Cardiac muscle cell (in vitro differentiated cells and primary cell): ENCODE measurements around the gene ERC1. TPM values are rescaled to one million over a fixed set of nuclear protein-coding genes. Genes with fewer than 3 reads are reported as not detected.

Source experiments
- DNase-seq, 2 donors: peaks; one replicate each; pipeline versions ENCODE4 v3.0.0 to v3.0.0-alpha.2; 2010 to 2017; ENCODE audit warnings: low read depth in 1 of 2, low spot score in 1 of 2
- H3K27ac ChIP-seq: fragments of 200-600 bp; sonication (generic); 2 replicates; pipeline ENCODE4 v1.5.1; 2016
- H3K27me3 ChIP-seq: fragments of 200-600 bp; sonication (generic); 2 replicates; pipeline ENCODE4 v1.6.0; 2016; ENCODE audit warnings: control low read depth
- H3K36me3 ChIP-seq: fragments of 200-600 bp; sonication (generic); 2 replicates; pipeline ENCODE4 v1.5.1; 2016; ENCODE audit warnings: control low read depth
- H3K4me1 ChIP-seq: fragments of 200-600 bp; sonication (generic); 2 replicates; pipeline ENCODE4 v1.8.1; 2017; ENCODE audit warnings: low read depth, mild to moderate bottlenecking, mixed run types
- H3K4me3 ChIP-seq: fragments of 200-600 bp; sonication (generic); 2 replicates; pipeline ENCODE4 v1.5.1; 2016; ENCODE audit warnings: mild to moderate bottlenecking
- H3K9me3 ChIP-seq: fragments of 200-600 bp; sonication (generic); 2 replicates; pipeline ENCODE4 v1.5.1; 2017; ENCODE audit warnings: low read depth, mild to moderate bottlenecking, control low read depth
- CTCF ChIP-seq: IDR thresholded peaks from 2 replicates; pipeline ENCODE4 v1.5.1; 2012; ENCODE audit warnings: low read depth, mild to moderate bottlenecking, low read length
- polyA plus RNA-seq: library from polyadenylated mRNA; unstranded; fragments of >200 nt; fragmentation: Nextera tagmentation; extraction: Ambion mirVana; gene quantifications from 2 replicates; pipeline ENCODE4 v1.2.1, GENCODE V29; 2016
- total RNA-seq: library from RNA; depleted of rRNA; stranded (reverse); fragments of >200 nt; gene quantifications from 2 replicates; pipeline ENCODE4 v1.2.3, GENCODE V29; 2016

Gene ERC1
- total and polyA plus RNA-seq, 2 experiments from 2014 or later: 34.1 to 46.3 TPM

- no peak overlapping the region for H3K27ac ChIP-seq
- no peaks in the 10 kb centered on the region for H3K36me3 ChIP-seq
- no peaks in the 10 kb centered on the region for H3K9me3 ChIP-seq
- no peak for TF ChIP-seq CTCF
- H3K4me3 ChIP-seq: no peak overlapping the region
- DNase-seq: no peak
- peaks cover 37% of the 10 kb centered on the region for H3K4me1 ChIP-seq
- H3K27me3 ChIP-seq: no peaks in the 10 kb centered on the region
Observed at GRCh38 chr12:1466481-1467154, 475.6 kb downstream of the ERC1 start.

- TF ChIP-seq CTCF: no peak
Observed at GRCh38 chr12:1467710-1468109, 476.7 kb downstream of the ERC1 start.

GRCh38 chr12:1469070-1469469 is 478.0 kb downstream of the ERC1 start:
- H3K9me3 ChIP-seq: no peaks in the 10 kb centered on the region
- no peak for TF ChIP-seq CTCF
- H3K27ac ChIP-seq: peak overlapping the region; percentile 64
- H3K4me1 ChIP-seq: peaks cover 60% of the 10 kb centered on the region
- H3K27me3 ChIP-seq: no peaks in the 10 kb centered on the region
- H3K4me3 ChIP-seq: no peak overlapping the region
- no peak for DNase-seq
- H3K36me3 ChIP-seq: no peaks in the 10 kb centered on the region

More at GRCh38 chr12:1467710-1468109, 476.7 kb downstream of the ERC1 start:
- no peak overlapping the region for H3K4me3 ChIP-seq
- H3K27me3 ChIP-seq: no peaks in the 10 kb centered on the region
- H3K4me1 ChIP-seq: peaks cover 48% of the 10 kb centered on the region
- no peaks in the 10 kb centered on the region for H3K9me3 ChIP-seq
- DNase-seq: no peak
- H3K36me3 ChIP-seq: no peaks in the 10 kb centered on the region
- no peak overlapping the region for H3K27ac ChIP-seq

- Histone ChIP-seq H3K36me3 (no peaks in the 10 kb centered on the region), H3K4me1 (peaks cover 68% of the 10 kb centered on the region), H3K4me3 (no peak overlapping the region), H3K9me3 (no peaks in the 10 kb centered on the region), H3K27me3 (no peaks in the 10 kb centered on the region), H3K27ac (peak overlapping the region; percentile 64)
- no peak for TF ChIP-seq CTCF
- DNase-seq: peak; percentile 47 to 59
Observed at GRCh38 chr12:1470051-1470450, 479.0 kb downstream of the ERC1 start.

- no peak for DNase-seq
- Histone ChIP-seq H3K4me1 (peaks cover 74% of the 10 kb centered on the region), H3K36me3 (no peaks in the 10 kb centered on the region), H3K4me3 (no peak overlapping the region), H3K27me3 (no peaks in the 10 kb centered on the region), H3K9me3 (no peaks in the 10 kb centered on the region), H3K27ac (peak overlapping the region; percentile 24)
- no peak for TF ChIP-seq CTCF
Observed at GRCh38 chr12:1471224-1471623, 480.2 kb downstream of the ERC1 start.
